ENCODE measurements around the gene CROCC2. TPM values are rescaled to one million over a fixed set of nuclear protein-coding genes. Genes with fewer than 3 reads are reported as not detected.

CROCC2 gene
- total RNA-seq, 1 donor = not detected

DNA sequence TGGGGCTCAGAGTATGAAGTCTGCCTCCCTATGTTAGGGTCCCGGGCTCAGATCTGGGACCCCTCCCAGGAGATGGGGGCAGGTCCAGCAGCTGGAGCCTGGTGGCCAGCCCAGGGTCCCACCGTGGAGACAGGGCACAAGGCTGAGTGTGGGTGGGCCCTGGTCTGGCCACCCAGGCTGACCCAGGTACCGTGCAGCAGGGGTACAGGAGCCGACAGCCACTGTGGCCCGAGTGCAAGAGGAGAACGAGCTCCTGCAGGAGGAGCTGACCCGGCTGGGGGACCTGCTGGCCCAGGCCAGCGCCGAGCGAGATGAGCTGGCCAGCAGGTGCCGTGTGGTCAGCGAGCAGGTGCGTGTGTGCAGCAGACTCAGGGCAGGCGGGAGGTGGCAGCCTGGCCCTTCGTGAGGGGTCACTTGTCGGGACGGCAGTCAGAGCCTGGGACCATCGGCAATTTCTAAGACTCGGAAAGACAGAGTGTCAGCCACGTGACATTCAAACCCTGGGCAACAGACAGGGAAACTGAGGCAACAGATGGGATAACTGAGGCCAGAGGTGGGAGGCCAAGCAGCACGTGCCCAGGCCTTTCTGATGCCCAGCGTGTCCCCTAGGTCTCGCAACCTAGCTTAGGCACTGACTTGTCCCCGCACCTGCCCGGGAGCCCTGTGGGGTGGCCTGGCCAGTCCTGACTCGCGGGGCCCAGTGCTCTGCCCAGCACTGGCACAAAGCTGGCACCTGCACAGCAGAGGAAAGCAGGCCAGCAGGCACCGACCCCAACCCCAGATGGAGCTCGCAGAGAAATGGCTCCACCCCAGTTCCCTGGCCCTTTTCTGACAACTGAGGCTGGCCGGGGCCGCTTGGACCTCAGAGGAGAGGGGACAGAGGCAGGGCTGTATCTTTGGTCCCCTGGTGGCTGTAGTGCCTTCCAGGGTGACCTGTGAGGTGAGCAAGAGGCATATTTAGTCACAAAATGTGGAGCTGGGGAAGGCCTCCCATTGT lies 13.9 kb downstream of the CROCC2 start:
- DNase-seq (ENCODE audit: low read depth) = no peak
- no peak overlapping the region for H3K4me3 ChIP-seq (ENCODE audit: low read depth, low read length)
- TF ChIP-seq, protein P1, sequence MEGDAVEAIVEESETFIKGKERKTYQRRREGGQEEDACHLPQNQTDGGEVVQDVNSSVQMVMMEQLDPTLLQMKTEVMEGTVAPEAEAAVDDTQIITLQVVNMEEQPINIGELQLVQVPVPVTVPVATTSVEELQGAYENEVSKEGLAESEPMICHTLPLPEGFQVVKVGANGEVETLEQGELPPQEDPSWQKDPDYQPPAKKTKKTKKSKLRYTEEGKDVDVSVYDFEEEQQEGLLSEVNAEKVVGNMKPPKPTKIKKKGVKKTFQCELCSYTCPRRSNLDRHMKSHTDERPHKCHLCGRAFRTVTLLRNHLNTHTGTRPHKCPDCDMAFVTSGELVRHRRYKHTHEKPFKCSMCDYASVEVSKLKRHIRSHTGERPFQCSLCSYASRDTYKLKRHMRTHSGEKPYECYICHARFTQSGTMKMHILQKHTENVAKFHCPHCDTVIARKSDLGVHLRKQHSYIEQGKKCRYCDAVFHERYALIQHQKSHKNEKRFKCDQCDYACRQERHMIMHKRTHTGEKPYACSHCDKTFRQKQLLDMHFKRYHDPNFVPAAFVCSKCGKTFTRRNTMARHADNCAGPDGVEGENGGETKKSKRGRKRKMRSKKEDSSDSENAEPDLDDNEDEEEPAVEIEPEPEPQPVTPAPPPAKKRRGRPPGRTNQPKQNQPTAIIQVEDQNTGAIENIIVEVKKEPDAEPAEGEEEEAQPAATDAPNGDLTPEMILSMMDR (IDR thresholded peaks at IDR 0.05; ENCODE audit: insufficient read depth, low read depth, low read length) = no peak

DNA sequence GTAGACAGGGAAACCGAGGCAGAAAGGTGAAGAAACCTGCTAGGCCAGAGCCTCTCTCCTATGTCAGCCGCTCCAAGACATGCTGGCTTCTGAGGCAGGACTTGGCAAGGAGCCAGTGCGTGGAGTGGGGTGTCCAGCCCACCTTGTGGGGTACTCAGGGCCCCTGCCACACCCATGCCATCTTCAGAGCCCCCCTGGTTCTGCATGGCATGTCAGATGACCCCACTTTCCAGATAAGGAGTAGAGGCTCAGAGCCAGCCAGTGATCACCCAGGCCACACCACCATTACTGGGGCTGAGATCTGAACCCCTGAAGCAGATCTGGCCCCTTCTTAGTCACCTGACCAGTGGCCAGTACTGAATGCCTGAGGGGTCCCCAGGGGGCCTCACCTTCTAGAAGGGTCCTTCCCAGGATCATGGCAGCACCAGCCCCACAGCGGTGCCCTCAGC lies 14.7 kb downstream of the CROCC2 start:
- no peak overlapping the region for H3K4me3 ChIP-seq (ENCODE audit: low read depth, low read length)
- TF ChIP-seq, protein P1 (IDR thresholded peaks at IDR 0.05; ENCODE audit: insufficient read depth, low read depth, low read length) = no peak
- DNase-seq (ENCODE audit: low read depth) = no peak

DNA sequence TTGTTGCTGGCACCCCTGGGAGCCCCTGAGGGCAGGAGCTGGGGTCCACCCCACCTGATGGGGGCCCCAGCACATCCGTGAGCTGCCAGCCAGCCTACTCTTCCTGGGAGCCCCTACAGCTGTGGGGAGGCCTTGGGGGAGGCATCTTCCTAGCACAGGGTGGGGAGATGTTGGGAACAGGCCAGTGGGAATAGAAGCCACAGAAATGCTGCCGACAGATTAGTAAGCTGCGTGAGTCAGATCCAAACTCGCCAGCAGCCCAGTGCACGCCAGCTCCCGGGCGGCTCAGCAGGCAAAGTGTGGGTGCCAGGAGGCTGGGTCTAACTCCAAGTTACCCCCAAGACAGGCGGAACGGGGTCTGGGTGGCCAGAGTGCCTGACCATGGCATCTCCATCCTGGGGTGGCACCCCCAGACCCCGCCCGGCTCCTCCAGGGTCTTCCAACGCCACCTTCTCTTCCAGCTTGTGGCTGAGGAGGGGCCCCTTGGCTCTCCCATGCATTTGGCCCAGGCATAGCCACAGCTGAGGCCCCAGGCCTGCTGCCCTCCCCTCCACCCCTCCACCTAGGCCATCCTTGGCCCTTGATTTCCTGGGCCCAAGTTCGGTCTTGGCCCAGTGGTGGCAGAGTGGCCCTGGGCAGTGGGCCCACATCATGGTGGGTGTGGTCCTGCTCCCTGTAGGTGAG lies 15.3 kb downstream of the CROCC2 start:
- H3K4me3 ChIP-seq (ENCODE audit: low read depth, low read length) = no peak overlapping the region
- peak; percentile 82 for DNase-seq (ENCODE audit: low read depth)
- TF ChIP-seq, protein P1 (IDR thresholded peaks at IDR 0.05; ENCODE audit: insufficient read depth, low read depth, low read length) = no peak

DNA sequence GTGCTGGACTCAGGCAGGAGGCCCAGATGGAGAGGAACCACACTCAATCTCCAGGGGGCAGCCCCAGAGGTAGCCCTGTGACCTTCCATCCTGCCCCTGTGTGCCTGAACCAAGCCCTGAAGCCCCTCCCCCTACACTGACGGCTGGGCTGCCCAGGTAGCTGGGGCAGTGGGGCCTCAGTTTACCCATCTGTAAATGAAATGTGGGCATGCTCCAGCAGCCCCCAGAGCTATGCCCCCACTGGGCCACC lies 15.8 kb downstream of the CROCC2 start:
- no peak overlapping the region for H3K4me3 ChIP-seq (ENCODE audit: low read depth, low read length)
- TF ChIP-seq, protein P1 (IDR thresholded peaks at IDR 0.05; ENCODE audit: insufficient read depth, low read depth, low read length) = no peak
- no peak for DNase-seq (ENCODE audit: low read depth)

DNA sequence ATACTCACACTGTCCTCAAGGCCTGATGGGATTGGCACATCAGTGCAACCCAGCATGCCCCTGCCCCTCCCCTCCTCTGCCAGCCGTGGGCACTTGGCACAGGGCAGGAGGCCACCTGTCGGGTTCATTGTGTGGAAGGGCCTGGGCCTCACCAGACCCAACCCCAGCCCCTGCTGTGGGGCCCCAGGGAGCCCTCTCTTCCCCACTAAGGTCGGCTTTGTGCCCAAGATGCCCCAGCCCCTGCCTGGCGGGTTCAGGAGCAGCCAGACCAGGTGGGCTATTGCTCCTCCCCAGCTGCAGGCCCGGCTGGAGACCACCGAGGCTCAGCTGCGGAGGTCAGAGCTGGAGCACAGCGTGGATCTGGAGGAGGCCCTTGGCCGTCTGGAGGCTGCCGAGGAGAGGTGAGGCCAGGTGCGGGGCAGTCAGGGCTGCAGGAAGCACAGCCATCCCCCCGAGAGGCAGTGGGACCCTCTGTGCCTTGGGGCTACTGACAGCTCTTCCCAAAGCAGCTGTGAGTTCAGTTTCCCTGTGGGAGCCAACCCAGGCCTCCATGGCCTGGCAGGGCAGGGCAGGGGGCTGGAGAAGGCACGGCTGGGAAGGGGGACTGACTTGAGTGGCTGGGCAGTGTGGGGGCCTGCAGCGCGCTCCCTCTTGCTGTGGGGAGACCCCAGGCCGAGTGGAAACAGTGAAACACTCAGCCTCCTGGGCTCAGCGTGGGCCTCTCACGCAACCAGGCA lies 16.3 kb downstream of the CROCC2 start:
- TF ChIP-seq, protein P1 (IDR thresholded peaks at IDR 0.05; ENCODE audit: insufficient read depth, low read depth, low read length) = no peak
- no peak for DNase-seq (ENCODE audit: low read depth)
- no peak overlapping the region for H3K4me3 ChIP-seq (ENCODE audit: low read depth, low read length)

DNA sequence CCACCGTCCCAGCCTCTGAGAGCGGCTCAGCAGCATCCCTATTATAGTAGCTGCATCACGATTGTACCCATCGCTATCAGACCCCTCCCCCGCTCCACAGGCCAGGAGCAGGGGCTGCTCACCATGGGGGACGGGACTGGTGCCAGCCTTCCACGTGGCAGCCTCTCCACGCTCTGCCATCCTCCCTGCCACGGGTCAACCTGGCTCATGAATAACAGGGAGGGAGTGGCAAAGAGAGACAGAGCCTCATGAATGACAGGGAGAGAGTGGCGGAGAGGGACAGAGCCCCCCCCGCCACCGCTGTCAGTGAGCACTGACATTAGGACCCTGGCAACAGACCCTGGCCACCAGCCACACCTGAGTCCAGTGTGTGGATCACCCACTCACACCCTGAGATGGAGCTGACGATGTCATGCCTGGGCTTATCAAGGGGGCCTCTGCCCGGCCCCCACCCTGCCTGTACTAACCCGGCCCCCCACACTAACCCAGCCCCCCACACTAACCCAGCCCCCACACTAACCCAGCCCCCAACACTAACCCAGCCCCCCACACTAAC lies 16.9 kb downstream of the CROCC2 start:
- no peak overlapping the region for H3K4me3 ChIP-seq (ENCODE audit: low read depth, low read length)
- no peak for DNase-seq (ENCODE audit: low read depth)
- TF ChIP-seq, protein P1 (IDR thresholded peaks at IDR 0.05; ENCODE audit: insufficient read depth, low read depth, low read length) = no peak
